Stimulated activated CD8-positive, alpha-beta memory T cell treated with anti-CD3 and anti-CD28 coated beads, Interleukin-7, amount 100 ng/mL, for 48 hours (primary cell): ENCODE measurements around the gene KRTAP12-1.
"Not testable (repeated sequence)": the region's sequence is repeated elsewhere in the genome, so short reads cannot be mapped to it uniquely, and the experiment has no call there.

Experiments used
- DNase-seq, 2 donors: peaks; one replicate each; pipeline ENCODE4 v3.0.0-alpha.2; 2020; ENCODE audit warnings: low read depth in 1 of 2; ENCODE audit errors: extremely low read depth in 1 of 2

KRTAP12-1 gene

GRCh38 chr21:44699502-44700001 is 17.6 kb upstream of the KRTAP12-1 start:
- DNase-seq = no peak

GRCh38 chr21:44697811-44698734 is 16.1 kb upstream of the KRTAP12-1 start:
- no peak for DNase-seq

GRCh38 chr21:44697172-44697810 is 15.3 kb upstream of the KRTAP12-1 start, which contains the start of gene KRTAP10-12:
TSS of gene KRTAP10-12 (plus strand) at chr21:44697172. CDS start at chr21:44697202, 30 bp downstream.
- DNase-seq = not testable (repeated sequence)

- DNase-seq = no peak
Measured at GRCh38 chr21:44696572-44696971, 14.6 kb upstream of the KRTAP12-1 start.

- no peak for DNase-seq
Measured at GRCh38 chr21:44695641-44696040, 13.7 kb upstream of the KRTAP12-1 start.

GRCh38 chr21:44695184-44695583 is 13.2 kb upstream of the KRTAP12-1 start:
- no peak for DNase-seq

GRCh38 chr21:44694776-44695175 is 12.8 kb upstream of the KRTAP12-1 start:
- no peak for DNase-seq

GRCh38 chr21:44692798-44693512 is 11.0 kb upstream of the KRTAP12-1 start:
- no peak for DNase-seq

GRCh38 chr21:44691686-44692085 is 9.7 kb upstream of the KRTAP12-1 start:
- no peak for DNase-seq

GRCh38 chr21:44689740-44690139 is 7.8 kb upstream of the KRTAP12-1 start:
- not testable (repeated sequence) for DNase-seq

- DNase-seq = no peak
Measured at GRCh38 chr21:44687671-44688070, 5.7 kb upstream of the KRTAP12-1 start.

GRCh38 chr21:44686843-44687561 is 5.0 kb upstream of the KRTAP12-1 start:
- DNase-seq = no peak

- no peak for DNase-seq
Measured at GRCh38 chr21:44686000-44686781, 4.2 kb upstream of the KRTAP12-1 start.

- not testable (repeated sequence) for DNase-seq
Measured at GRCh38 chr21:44685050-44685449, 3.1 kb upstream of the KRTAP12-1 start.

- DNase-seq = no peak
Measured at GRCh38 chr21:44684483-44684882, 2.5 kb upstream of the KRTAP12-1 start.

- no peak for DNase-seq
Measured at GRCh38 chr21:44684077-44684476, 2.1 kb upstream of the KRTAP12-1 start.

GRCh38 chr21:44682580-44683151 is 703 bp upstream of the KRTAP12-1 start:
- no peak for DNase-seq

- no peak for DNase-seq
Measured at GRCh38 chr21:44681152-44681551, 811 bp downstream of the KRTAP12-1 start.

- DNase-seq = no peak
Measured at GRCh38 chr21:44677881-44678280, 4.1 kb downstream of the KRTAP12-1 start.
